GM23338 (cell line): ENCODE results near the gene IL5RA. TPM values are rescaled to one million over a fixed set of nuclear protein-coding genes. Genes with fewer than 3 reads are reported as not detected.

Source experiments
- ATAC-seq: fragments of 200-7000 bp; cut with Tn5 transposase; 3 replicates; pipeline ENCODE4 v1.9.1; 2020
- DNase-seq: peaks from one replicate; pipeline ENCODE4 v3.0.0-alpha.2; 2015; ENCODE audit warnings: low spot score
- H2AFZ ChIP-seq: fragments of 200-600 bp; sonication (generic); 2 replicates; pipeline ENCODE4 v1.8.0; 2016; ENCODE audit warnings: antibody characterized with exemption, mild to moderate bottlenecking, moderate library complexity
- H3F3A ChIP-seq: fragments of 200-600 bp; sonication (generic); replicated peaks from 2 replicates; pipeline ENCODE4 v1.8.0; 2017; ENCODE audit warnings: antibody characterized with exemption, mixed run types, low read depth
- H3K27ac ChIP-seq: fragments of 200-600 bp; sonication (generic); 2 replicates; pipeline ENCODE4 v1.6.1; 2016; ENCODE audit warnings: low read depth
- H3K27me3 ChIP-seq: fragments of 200-600 bp; sonication (generic); 2 replicates; pipeline ENCODE4 v1.8.0; 2016; ENCODE audit warnings: mild to moderate bottlenecking, mixed run types, moderate library complexity; ENCODE audit not compliant: insufficient read depth
- H3K36me3 ChIP-seq: fragments of 200-600 bp; sonication (generic); 2 replicates; pipeline ENCODE4 v1.8.0; 2016; ENCODE audit warnings: mild to moderate bottlenecking; ENCODE audit not compliant: insufficient read depth
- H3K4me1 ChIP-seq: fragments of 200-600 bp; sonication (generic); 2 replicates; pipeline ENCODE4 v1.8.0; 2016; ENCODE audit warnings: mild to moderate bottlenecking, moderate library complexity; ENCODE audit not compliant: insufficient read depth
- H3K4me2 ChIP-seq: fragments of 200-600 bp; sonication (generic); 2 replicates; pipeline ENCODE4 v1.7.1; 2017; ENCODE audit warnings: mixed run types
- H3K4me3 ChIP-seq: fragments of 200-600 bp; sonication (generic); 2 replicates; pipeline ENCODE4 v1.6.1; 2016; ENCODE audit warnings: mixed run types
- H3K79me2 ChIP-seq: fragments of 200-600 bp; sonication (generic); replicated peaks from 2 replicates; pipeline ENCODE4 v1.8.0; 2017; ENCODE audit warnings: mild to moderate bottlenecking; ENCODE audit not compliant: insufficient read depth
- H3K9me2 ChIP-seq: fragments of 200-600 bp; sonication (generic); 2 replicates; pipeline ENCODE4 v1.8.0; 2017; ENCODE audit not compliant: insufficient read depth
- H4K20me1 ChIP-seq: fragments of 200-600 bp; sonication (generic); replicated peaks from 2 replicates; pipeline ENCODE4 v1.8.0; 2017; ENCODE audit warnings: mild to moderate bottlenecking; ENCODE audit not compliant: insufficient read depth
- H3K27ac Mint-ChIP-seq: 2 replicates; pipeline ENCODE4 v1.8.0; 2020; ENCODE audit warnings: inconsistent platforms, mild to moderate bottlenecking, moderate library complexity, mixed read lengths
- H3K27me3 Mint-ChIP-seq: 3 replicates; pipeline ENCODE4 v1.8.0; 2022; ENCODE audit warnings: low read depth, mild to moderate bottlenecking, moderate library complexity, mixed read lengths, inconsistent platforms; ENCODE audit not compliant: insufficient read depth, poor library complexity
- H3K36me3 Mint-ChIP-seq: 3 replicates; pipeline ENCODE4 v1.8.0; 2021; ENCODE audit warnings: low read depth, mild to moderate bottlenecking, inconsistent platforms, moderate library complexity, mixed read lengths
- H3K4me1 Mint-ChIP-seq: 3 replicates; pipeline ENCODE4 v1.8.0; 2020; ENCODE audit warnings: mild to moderate bottlenecking, inconsistent platforms, mixed read lengths
- H3K4me3 Mint-ChIP-seq: 3 replicates; pipeline ENCODE4 v1.8.0; 2021; ENCODE audit warnings: moderate library complexity, mild to moderate bottlenecking, inconsistent platforms, mixed read lengths
- H3K9me3 Mint-ChIP-seq: 3 replicates; pipeline ENCODE4 v1.8.0; 2020; ENCODE audit warnings: moderate library complexity, mild to moderate bottlenecking, inconsistent platforms, mixed read lengths
- CREB1 ChIP-seq: fragments of 250-450 bp; sonication (Bioruptor Pico); IDR thresholded peaks from 2 replicates; pipeline ENCODE4 v1.5.0; 2020; ENCODE audit warnings: low read depth, mild to moderate bottlenecking, moderate library complexity
- ETS1 ChIP-seq: IDR thresholded peaks from 2 replicates; pipeline ENCODE4 v1.6.1; 2016; ENCODE audit warnings: antibody characterized with exemption
- EZH2 ChIP-seq: fragments of 200-600 bp; sonication (generic); IDR thresholded peaks from one replicate; pipeline ENCODE4 v1.8.0; 2017; ENCODE audit warnings: antibody characterized with exemption, mild to moderate bottlenecking, low read depth; ENCODE audit not compliant: unreplicated experiment
- EZH2phosphoT487 ChIP-seq: fragments of 200-600 bp; sonication (generic); IDR thresholded peaks from one replicate; pipeline ENCODE4 v1.8.1; 2018; ENCODE audit warnings: antibody characterized with exemption; ENCODE audit not compliant: unreplicated experiment
- JUNB ChIP-seq: IDR thresholded peaks from one replicate; pipeline ENCODE4 v1.6.1; 2016; ENCODE audit warnings: antibody characterized with exemption; ENCODE audit not compliant: unreplicated experiment
- NANOG ChIP-seq: IDR thresholded peaks from 2 replicates; pipeline ENCODE4 v1.6.1; 2016; ENCODE audit warnings: antibody characterized with exemption, borderline replicate concordance
- POLR2AphosphoS5 ChIP-seq: IDR thresholded peaks from 2 replicates; pipeline ENCODE4 v1.6.1; 2016; ENCODE audit warnings: antibody characterized with exemption, low read depth
- STAT1 ChIP-seq: IDR thresholded peaks from one replicate; pipeline ENCODE4 v1.6.1; 2016; ENCODE audit warnings: antibody characterized with exemption; ENCODE audit not compliant: unreplicated experiment
- ZNF114 ChIP-seq: fragments of 250-450 bp; sonication (Bioruptor Pico); IDR thresholded peaks from 2 replicates; pipeline ENCODE4 v1.5.0; 2020; ENCODE audit warnings: mild to moderate bottlenecking, moderate library complexity
- ZNF331 ChIP-seq: fragments of 250-450 bp; sonication (Bioruptor Pico); IDR thresholded peaks from 2 replicates; pipeline ENCODE4 v1.5.0; 2020; ENCODE audit warnings: low read depth, mild to moderate bottlenecking, moderate library complexity
- polyA plus RNA-seq: library from polyadenylated mRNA; unstranded; fragments of >200 nt; fragmentation: Nextera tagmentation; extraction: Ambion mirVana; gene quantifications from 2 replicates; pipeline ENCODE4 v1.2.1, GENCODE V29; 2016
- total RNA-seq: library from RNA; depleted of rRNA; stranded (reverse); fragments of >200 nt; shearing (Covaris generic); gene quantifications from 2 replicates; pipeline ENCODE4 v1.2.3, GENCODE V29; 2014
- TF ChIP-seq, protein P1 (sequence below): IDR thresholded peaks from one replicate; pipeline ENCODE4 v1.6.1; 2018; ENCODE audit warnings: antibody characterized with exemption; ENCODE audit not compliant: unreplicated experiment
- TF ChIP-seq, protein P2 (sequence below): fragments of 250-450 bp; sonication (Bioruptor Pico); IDR thresholded peaks from 2 replicates; pipeline ENCODE4 v1.5.0; 2020; ENCODE audit warnings: mild to moderate bottlenecking, moderate library complexity
- TF ChIP-seq, protein P3 (sequence below), 2 experiments: fragments of 200-600 bp in 1 of 2; sonication (generic) in 1 of 2; conservative IDR thresholded peaks; 2 replicates each; pipeline versions ENCODE4 v1.5.1 to v1.6.1; 2016 to 2017; ENCODE audit warnings: antibody characterized with exemption in 2 of 2, low read depth in 2 of 2, mild to moderate bottlenecking in 2 of 2, moderate library complexity in 1 of 2

The IL5RA gene
- total and polyA plus RNA-seq, 2 experiments from 2014 or later, result 0.31 TPM; not detected in 1

DNA sequence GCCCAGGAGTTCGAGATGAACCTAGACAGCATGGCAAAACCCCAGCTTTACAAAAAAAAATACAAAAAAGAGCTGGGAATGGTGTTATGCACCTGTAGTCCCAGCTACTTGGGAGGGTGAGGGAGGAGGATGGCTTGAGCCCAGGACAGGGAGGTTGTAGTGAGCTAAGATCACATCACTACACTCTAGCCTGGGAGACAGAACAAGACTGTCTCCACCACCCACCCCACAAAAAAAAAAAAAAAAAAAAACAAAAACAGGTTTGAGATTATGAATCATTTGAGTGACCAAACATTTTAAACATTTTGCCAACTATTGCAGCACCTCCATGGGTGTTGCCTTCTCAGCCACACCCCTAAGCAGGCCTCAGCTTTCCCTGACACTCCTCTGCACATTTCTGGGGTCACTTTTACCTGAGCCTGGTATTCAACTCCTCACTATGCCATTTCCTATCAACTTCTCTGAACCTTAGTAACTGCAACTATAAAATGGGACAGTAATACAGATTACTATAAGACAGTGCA, 41.8 kb downstream of the IL5RA start:
- H3K4me1 ChIP-seq, result no peaks in the 10 kb centered on the region
- ATAC-seq, result no peak
- no peak overlapping the region for H3K4me3 ChIP-seq
- H3K4me2 ChIP-seq, result no peak overlapping the region
- H3K4me1 Mint-ChIP-seq, result no peaks in the 10 kb centered on the region
- H3K4me3 Mint-ChIP-seq, result no peak overlapping the region
- H3K9me2 ChIP-seq, result no peaks in the 10 kb centered on the region
- peaks cover 42% of the 10 kb centered on the region for H3K36me3 Mint-ChIP-seq
- H4K20me1 ChIP-seq, result no peaks in the 10 kb centered on the region
- no peak for TF ChIP-seq ZNF114 (CRISPR knock-in tag)
- no peak for TF ChIP-seq ZNF331
- TF ChIP-seq JUNB, result no peak
- TF ChIP-seq, protein P1, sequence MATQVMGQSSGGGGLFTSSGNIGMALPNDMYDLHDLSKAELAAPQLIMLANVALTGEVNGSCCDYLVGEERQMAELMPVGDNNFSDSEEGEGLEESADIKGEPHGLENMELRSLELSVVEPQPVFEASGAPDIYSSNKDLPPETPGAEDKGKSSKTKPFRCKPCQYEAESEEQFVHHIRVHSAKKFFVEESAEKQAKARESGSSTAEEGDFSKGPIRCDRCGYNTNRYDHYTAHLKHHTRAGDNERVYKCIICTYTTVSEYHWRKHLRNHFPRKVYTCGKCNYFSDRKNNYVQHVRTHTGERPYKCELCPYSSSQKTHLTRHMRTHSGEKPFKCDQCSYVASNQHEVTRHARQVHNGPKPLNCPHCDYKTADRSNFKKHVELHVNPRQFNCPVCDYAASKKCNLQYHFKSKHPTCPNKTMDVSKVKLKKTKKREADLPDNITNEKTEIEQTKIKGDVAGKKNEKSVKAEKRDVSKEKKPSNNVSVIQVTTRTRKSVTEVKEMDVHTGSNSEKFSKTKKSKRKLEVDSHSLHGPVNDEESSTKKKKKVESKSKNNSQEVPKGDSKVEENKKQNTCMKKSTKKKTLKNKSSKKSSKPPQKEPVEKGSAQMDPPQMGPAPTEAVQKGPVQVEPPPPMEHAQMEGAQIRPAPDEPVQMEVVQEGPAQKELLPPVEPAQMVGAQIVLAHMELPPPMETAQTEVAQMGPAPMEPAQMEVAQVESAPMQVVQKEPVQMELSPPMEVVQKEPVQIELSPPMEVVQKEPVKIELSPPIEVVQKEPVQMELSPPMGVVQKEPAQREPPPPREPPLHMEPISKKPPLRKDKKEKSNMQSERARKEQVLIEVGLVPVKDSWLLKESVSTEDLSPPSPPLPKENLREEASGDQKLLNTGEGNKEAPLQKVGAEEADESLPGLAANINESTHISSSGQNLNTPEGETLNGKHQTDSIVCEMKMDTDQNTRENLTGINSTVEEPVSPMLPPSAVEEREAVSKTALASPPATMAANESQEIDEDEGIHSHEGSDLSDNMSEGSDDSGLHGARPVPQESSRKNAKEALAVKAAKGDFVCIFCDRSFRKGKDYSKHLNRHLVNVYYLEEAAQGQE, result no peak
- TF ChIP-seq, protein P2, sequence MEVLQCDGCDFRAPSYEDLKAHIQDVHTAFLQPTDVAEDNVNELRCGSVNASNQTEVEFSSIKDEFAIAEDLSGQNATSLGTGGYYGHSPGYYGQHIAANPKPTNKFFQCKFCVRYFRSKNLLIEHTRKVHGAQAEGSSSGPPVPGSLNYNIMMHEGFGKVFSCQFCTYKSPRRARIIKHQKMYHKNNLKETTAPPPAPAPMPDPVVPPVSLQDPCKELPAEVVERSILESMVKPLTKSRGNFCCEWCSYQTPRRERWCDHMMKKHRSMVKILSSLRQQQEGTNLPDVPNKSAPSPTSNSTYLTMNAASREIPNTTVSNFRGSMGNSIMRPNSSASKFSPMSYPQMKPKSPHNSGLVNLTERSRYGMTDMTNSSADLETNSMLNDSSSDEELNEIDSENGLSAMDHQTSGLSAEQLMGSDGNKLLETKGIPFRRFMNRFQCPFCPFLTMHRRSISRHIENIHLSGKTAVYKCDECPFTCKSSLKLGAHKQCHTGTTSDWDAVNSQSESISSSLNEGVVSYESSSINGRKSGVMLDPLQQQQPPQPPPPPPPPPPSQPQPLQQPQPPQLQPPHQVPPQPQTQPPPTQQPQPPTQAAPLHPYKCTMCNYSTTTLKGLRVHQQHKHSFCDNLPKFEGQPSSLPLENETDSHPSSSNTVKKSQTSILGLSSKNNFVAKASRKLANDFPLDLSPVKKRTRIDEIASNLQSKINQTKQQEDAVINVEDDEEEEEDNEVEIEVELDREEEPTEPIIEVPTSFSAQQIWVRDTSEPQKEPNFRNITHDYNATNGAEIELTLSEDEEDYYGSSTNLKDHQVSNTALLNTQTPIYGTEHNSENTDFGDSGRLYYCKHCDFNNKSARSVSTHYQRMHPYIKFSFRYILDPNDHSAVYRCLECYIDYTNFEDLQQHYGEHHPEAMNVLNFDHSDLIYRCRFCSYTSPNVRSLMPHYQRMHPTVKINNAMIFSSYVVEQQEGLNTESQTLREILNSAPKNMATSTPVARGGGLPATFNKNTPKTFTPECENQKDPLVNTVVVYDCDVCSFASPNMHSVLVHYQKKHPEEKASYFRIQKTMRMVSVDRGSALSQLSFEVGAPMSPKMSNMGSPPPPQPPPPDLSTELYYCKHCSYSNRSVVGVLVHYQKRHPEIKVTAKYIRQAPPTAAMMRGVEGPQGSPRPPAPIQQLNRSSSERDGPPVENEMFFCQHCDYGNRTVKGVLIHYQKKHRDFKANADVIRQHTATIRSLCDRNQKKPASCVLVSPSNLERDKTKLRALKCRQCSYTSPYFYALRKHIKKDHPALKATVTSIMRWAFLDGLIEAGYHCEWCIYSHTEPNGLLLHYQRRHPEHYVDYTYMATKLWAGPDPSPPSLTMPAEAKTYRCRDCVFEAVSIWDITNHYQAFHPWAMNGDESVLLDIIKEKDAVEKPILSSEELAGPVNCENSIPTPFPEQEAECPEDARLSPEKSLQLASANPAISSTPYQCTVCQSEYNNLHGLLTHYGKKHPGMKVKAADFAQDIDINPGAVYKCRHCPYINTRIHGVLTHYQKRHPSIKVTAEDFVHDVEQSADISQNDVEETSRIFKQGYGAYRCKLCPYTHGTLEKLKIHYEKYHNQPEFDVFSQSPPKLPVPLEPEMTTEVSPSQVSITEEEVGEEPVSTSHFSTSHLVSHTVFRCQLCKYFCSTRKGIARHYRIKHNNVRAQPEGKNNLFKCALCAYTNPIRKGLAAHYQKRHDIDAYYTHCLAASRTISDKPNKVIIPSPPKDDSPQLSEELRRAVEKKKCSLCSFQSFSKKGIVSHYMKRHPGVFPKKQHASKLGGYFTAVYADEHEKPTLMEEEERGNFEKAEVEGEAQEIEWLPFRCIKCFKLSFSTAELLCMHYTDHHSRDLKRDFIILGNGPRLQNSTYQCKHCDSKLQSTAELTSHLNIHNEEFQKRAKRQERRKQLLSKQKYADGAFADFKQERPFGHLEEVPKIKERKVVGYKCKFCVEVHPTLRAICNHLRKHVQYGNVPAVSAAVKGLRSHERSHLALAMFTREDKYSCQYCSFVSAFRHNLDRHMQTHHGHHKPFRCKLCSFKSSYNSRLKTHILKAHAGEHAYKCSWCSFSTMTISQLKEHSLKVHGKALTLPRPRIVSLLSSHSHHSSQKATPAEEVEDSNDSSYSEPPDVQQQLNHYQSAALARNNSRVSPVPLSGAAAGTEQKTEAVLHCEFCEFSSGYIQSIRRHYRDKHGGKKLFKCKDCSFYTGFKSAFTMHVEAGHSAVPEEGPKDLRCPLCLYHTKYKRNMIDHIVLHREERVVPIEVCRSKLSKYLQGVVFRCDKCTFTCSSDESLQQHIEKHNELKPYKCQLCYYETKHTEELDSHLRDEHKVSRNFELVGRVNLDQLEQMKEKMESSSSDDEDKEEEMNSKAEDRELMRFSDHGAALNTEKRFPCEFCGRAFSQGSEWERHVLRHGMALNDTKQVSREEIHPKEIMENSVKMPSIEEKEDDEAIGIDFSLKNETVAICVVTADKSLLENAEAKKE (CRISPR knock-in tag), result no peak
- TF ChIP-seq CREB1 (CRISPR knock-in tag), result no peak
- no peak for TF ChIP-seq POLR2AphosphoS5
- TF ChIP-seq, protein P3, sequence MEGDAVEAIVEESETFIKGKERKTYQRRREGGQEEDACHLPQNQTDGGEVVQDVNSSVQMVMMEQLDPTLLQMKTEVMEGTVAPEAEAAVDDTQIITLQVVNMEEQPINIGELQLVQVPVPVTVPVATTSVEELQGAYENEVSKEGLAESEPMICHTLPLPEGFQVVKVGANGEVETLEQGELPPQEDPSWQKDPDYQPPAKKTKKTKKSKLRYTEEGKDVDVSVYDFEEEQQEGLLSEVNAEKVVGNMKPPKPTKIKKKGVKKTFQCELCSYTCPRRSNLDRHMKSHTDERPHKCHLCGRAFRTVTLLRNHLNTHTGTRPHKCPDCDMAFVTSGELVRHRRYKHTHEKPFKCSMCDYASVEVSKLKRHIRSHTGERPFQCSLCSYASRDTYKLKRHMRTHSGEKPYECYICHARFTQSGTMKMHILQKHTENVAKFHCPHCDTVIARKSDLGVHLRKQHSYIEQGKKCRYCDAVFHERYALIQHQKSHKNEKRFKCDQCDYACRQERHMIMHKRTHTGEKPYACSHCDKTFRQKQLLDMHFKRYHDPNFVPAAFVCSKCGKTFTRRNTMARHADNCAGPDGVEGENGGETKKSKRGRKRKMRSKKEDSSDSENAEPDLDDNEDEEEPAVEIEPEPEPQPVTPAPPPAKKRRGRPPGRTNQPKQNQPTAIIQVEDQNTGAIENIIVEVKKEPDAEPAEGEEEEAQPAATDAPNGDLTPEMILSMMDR (conservative IDR thresholded peaks at IDR 0.05; ENCODE audit: low read depth in 2 of 2), result no peak
- TF ChIP-seq EZH2, result no peak
- no peak for TF ChIP-seq NANOG
- TF ChIP-seq STAT1, result no peak
- no peak for TF ChIP-seq EZH2phosphoT487
- no peak for TF ChIP-seq ETS1
- no peaks in the 10 kb centered on the region for H3K79me2 ChIP-seq
- H3K9me3 Mint-ChIP-seq, result peaks cover 99% of the 10 kb centered on the region
- no peak overlapping the region for H2AFZ ChIP-seq
- no peak overlapping the region for H3K27ac Mint-ChIP-seq
- no peak for DNase-seq
- H3K27ac ChIP-seq, result no peak overlapping the region
- peaks cover 3% of the 10 kb centered on the region for H3K27me3 Mint-ChIP-seq
- H3F3A ChIP-seq, result no peaks in the 10 kb centered on the region
- no peaks in the 10 kb centered on the region for H3K27me3 ChIP-seq
- no peaks in the 10 kb centered on the region for H3K36me3 ChIP-seq
